ENCODE results near the gene GTPBP2.
A peak's percentile ranks its signal among the peaks of the same experiment; 100 is the strongest.

GTPBP2 gene

DNA sequence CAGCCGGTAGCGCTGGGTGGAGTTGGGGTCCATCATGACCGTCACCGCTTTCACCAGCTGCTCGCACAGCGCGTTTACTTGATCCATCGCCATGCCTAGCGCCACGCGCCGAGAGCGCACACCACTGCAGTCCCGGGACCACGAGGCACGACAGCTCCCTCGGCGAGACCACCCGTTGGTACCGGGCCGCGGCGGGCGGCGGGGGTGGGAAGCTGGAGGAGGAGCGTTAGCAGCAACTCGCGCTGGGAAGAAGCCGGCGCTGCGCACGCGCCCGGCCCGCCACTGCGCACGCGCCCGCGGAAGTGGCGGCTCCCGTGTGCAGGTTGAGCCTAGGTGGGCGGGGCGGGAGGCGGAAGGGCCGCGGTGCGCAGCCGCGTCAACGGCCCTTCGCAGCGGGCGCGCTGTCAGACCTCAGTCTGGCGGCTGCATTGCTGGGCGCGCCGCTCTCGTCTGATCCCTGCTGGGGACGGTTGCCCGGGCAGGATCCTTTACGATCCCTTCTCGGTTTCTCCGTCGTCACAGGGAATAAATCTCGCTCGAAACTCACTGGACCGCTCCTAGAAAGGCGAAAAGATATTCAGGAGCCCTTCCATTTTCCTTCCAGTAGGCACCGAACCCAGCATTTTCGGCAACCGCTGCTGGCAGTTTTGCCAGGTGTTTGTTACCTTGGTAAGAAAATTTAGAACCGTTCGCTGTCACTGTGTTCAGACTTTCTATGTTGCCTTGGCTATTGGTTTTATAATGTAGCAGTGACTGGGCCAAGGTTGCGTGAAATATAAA lies 53.1 kb downstream of the GTPBP2 start, which contains the start of the genes POLH and XPO5:
POLH (plus strand) TSS at position 414 of the 780 bp plus-strand sequence. CDS start 6,135 bp downstream, outside the sequence.
XPO5 (minus strand) TSS at position 267 of the 780 bp plus-strand sequence; CDS start at position 93, 174 bp downstream.
- peak; percentile 78 to 91 (median 84) for DNase-seq (ENCODE audit: low read depth in 3 of 3)

DNA sequence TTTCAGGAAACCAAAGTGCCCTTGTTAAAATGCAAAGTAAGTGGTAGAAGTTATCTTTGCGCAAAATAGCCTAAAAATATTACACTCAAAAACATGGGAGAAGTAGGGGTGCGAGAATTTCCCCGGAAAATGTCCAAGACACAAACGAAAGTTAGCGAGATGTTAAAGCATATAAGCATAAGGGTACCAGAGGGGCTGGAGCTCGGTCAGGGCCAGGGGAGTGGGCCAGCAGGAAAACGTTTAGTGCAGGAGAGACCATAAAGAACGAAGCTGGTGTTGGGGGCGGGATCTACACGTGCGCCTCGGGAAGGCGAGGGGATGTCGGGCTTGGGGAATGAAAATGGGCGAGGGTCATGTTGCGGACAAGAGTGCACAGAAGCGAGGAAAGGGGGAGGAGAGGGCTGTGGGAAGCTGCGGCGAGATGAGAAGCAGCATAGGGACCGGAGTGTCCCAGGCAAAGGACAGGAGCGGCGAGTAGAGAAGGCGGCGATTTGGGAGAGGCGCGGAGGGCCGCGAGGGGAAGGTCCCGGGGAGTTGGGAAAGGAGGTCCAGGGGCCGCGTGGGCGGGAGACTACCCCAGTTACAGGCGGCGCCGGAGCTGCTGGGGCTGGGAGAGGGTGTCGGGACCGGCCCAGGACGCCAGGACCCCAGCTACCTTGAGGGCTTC lies 53.8 kb downstream of the GTPBP2 start:
- peak in 2 of 3 donors; percentile 27 to 31 for DNase-seq (ENCODE audit: low read depth in 3 of 3)

DNA sequence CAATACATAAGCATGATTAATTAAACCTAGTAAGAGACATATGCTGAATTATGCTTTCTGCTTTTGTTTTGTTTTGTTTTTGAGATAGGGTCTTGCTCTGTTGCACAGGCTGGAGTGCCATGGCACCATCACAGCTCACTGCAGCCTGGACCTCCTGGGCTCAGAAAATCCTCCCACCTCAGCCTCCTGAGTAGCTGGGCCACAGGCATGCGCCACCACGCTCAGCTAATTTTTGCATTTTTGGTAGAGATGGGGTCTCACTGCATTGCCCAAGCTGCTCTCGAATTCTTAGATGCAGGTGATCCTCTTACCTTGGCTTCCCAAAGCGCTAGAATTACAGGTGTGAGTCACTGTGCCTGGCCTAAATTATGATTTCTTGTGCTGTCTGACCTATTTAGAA lies 57.0 kb downstream of the GTPBP2 start:
- DNase-seq (ENCODE audit: low read depth in 3 of 3) = no peak

GRCh38 chr6:43570876-43571441 lies 58.1 kb downstream of the GTPBP2 start:
- no peak for DNase-seq (ENCODE audit: low read depth in 3 of 3)

Measured in stimulated activated CD4-positive, alpha-beta T cell treated with anti-CD3 and anti-CD28 coated beads, TNF-alpha, amount 100 ng/mL, for 48 hours (primary cell).